ENCODE measurements around the gene RGL3.
A peak's percentile ranks its signal among the peaks of the same experiment; 100 is the strongest.

The RGL3 gene

DNA sequence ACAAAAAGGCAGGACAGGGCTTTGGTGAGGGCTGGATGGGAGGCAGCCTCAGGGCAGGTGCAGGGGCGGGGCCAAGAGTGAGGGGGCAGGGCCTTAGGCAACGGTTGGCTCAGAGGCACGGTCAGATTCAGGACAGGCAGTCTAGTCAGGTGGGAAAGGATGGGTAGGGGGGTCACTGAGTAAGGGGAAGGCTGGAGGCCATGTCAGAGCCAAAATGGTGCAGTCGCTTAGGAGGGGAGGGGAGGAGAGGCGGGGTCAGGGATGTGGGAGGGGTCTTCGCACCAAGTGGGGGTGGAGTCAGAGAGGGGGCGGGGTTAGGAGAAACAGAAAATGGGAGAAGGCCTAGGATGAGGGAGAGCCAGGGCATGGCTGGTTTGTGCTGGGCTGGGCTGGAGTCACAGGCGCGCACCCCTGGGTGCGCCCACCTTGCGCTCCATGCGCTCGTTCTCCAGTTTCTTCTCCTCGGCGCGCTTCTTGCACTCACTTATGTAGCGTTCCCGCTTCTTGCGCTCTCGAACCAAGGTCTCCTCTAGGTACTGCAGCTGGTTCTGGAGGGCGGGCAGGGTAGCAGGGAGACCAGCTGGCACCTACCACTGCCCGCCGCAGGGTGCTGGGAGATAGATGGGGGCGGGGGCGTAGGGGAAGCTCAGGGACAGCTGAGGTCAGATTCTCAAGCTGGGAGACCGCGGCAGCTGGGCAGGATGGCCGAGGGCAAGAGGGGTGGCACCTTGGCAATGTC is 6.8 kb upstream of the RGL3 start:
- no peak for DNase-seq (ENCODE audit: low spot score)
- in situ Hi-C loops (cut with MboI; ENCODE audit: low pct_unique_long_range_greater_than_20kb, low sequenced_read_pairs, unreplicated experiment): no loop called here
- no peak for TF ChIP-seq CTCF (IDR thresholded peaks at IDR 0.05; ENCODE audit: extremely low read depth, insufficient read depth, missing control alignments)

GRCh38 chr19:11423791-11424181 is 4.7 kb upstream of the RGL3 start:
- TF ChIP-seq CTCF (IDR thresholded peaks at IDR 0.05; ENCODE audit: extremely low read depth, insufficient read depth, missing control alignments): no peak
- in situ Hi-C loops (cut with MboI; ENCODE audit: low pct_unique_long_range_greater_than_20kb, low sequenced_read_pairs, unreplicated experiment): no loop called here
- no peak for DNase-seq (ENCODE audit: low spot score)

GRCh38 chr19:11423164-11423790 is 4.2 kb upstream of the RGL3 start:
- in situ Hi-C loops (cut with MboI; ENCODE audit: low pct_unique_long_range_greater_than_20kb, low sequenced_read_pairs, unreplicated experiment): no loop called here
- no peak for DNase-seq (ENCODE audit: low spot score)
- TF ChIP-seq CTCF (IDR thresholded peaks at IDR 0.05; ENCODE audit: extremely low read depth, insufficient read depth, missing control alignments): no peak

DNA sequence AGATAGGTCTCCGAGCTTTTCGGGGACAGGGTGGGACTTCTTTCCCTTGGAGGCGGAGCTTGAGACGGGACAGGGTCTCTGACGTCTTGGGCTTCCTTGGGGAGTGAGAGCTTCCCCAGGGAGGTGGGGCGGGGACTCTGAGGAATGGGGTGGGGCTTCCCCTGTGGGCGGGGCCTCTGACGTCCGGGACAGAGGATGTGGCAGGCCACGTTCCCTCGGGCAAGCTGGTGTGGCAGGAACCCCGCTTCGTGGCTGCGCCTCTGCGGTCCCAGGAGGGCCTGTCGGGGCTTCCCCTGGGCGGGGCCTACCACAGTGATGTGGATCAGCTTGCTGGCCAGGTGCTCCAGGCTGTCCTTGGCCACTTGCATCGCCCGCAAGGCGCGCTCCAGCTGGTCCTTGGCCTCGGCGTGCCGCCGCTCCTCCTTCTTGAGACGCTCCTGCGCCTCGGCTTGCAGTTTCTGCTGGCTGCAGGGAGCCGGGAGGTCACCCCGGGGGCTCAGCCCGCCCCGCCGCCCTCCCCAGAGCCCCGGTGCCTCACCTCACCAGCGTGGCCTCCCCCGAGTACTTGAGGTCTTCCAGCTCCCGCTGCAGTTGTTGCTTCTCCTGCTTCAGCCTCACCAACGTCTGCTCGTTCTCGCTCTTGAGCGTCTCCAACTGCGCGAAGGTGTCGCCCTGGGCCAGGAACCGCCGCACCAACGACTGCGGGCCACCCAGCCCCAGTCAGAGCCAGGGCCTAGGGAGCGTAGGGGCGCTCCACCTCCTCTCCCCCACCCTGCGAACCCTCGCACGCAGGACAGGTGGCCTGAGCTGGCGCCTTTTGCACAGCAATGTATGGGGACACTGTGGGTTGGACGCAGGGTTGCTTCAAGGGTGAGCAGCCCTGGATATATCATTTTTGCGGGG is 3.3 kb upstream of the RGL3 start:
- in situ Hi-C loops (cut with MboI; ENCODE audit: low pct_unique_long_range_greater_than_20kb, low sequenced_read_pairs, unreplicated experiment): no loop called here
- DNase-seq (ENCODE audit: low spot score): peak; percentile 92

GRCh38 chr19:11421371-11422098 is 2.4 kb upstream of the RGL3 start:
- in situ Hi-C loops (cut with MboI; ENCODE audit: low pct_unique_long_range_greater_than_20kb, low sequenced_read_pairs, unreplicated experiment): no loop called here
- TF ChIP-seq CTCF (IDR thresholded peaks at IDR 0.05; ENCODE audit: extremely low read depth, insufficient read depth, missing control alignments): no peak
- DNase-seq (ENCODE audit: low spot score): peak; percentile 89

More for the DNA sequence above, 3.3 kb upstream of the RGL3 start:
- no peak for TF ChIP-seq CTCF (IDR thresholded peaks at IDR 0.05; ENCODE audit: extremely low read depth, insufficient read depth, missing control alignments)

Measured in GM13977 (cell line).